IPS DF 4.7 (cell line): ENCODE measurements around the gene EIF2A.

Experiments used
- DNase-seq: peaks from one replicate; pipeline ENCODE4 v3.0.0-alpha.2; 2013; ENCODE audit warnings: low spot score; ENCODE audit errors: extremely low read depth

Gene EIF2A

DNA sequence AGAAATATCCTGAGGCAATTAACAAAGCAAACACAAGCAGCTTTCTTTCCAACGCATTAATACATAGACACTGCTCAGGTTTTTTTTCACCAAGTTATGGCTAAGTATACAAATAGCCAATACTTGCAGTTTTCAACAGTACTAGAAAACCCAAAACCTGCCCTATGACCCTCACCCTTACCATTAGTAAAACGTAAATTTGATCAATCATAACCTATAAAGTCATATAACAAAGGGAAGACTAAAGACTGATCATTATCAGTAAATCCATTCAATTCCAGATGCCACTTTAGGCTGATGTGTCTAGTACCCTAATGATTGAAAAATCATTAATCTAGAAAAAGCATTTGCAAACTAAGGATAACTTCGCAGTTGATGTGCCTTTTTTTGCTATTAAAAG lies 3.5 kb upstream of the EIF2A start:
- no peak for DNase-seq

DNA sequence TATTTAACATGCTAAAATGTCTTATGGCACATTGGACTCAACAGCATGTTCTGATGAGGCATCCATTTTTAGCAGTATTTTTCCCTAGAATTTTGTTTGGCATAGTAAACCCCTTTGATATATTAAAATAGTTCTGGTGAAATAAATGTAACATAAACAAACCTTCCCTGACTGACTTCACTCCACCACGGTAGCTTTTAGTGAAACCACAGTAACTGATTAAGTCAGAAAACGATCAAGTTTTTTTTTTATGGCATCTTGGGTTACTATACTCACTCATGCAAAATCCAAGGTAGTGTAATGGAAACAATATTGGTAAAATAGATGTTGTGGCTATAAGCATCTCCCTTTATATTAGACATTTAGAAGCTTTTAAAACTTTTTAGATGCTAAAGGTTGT lies 3.1 kb upstream of the EIF2A start:
- DNase-seq, result no peak

- DNase-seq, result no peak
These were observed 2.5 kb upstream of the EIF2A start for GRCh38 chr3:150544041-150544440.

- no peak for DNase-seq
These were observed 1.9 kb upstream of the EIF2A start for GRCh38 chr3:150544726-150545125.

GRCh38 chr3:150545419-150546225 lies 965 bp upstream of the EIF2A start:
- DNase-seq, result no peak

- DNase-seq, result no peak
These were observed 606 bp downstream of the EIF2A start for GRCh38 chr3:150547045-150547741.

GRCh38 chr3:150555859-150556436 lies 9.4 kb downstream of the EIF2A start:
- DNase-seq, result no peak

DNA sequence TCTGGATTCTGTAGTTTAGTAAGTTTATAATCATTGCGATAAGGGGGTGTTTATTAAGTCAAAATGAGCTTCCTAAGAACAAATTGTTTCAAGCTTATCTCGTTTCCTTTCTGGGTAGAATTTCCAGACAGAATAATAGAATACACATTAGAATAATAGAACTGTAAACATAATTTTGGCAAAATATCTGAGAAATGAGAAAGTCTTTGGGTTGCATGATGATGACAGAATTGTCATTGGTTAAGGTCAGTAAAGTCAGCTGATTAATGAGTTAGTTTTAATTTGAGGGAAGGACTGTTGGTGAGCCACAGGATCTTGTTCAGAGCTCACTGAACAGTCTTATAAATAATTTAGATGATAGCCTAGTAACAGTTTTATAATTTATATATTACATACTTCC lies 10.2 kb downstream of the EIF2A start:
- DNase-seq, result no peak

GRCh38 chr3:150557725-150558124 lies 11.1 kb downstream of the EIF2A start:
- DNase-seq, result no peak

- DNase-seq, result no peak
These were observed 17.7 kb downstream of the EIF2A start for GRCh38 chr3:150564243-150564642.

DNA sequence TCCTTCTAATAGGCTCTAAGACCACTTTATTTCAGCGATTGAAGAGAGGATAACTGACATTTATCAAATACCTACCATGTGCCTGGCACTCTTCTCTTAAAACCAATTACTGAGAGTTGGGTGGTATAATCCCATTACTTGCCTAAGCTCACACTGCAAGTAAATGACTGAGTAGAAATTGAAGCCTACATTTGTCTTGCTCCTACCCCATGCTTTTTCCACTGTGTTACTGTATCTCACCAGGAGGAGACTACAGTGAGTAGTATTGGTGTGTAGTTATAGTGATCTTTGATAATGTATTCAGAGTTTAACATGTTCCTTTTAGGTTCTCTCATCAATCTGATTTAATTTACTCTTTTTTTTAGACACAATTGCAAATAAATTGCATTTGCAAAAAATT lies 20.7 kb downstream of the EIF2A start:
- DNase-seq, result no peak

DNA sequence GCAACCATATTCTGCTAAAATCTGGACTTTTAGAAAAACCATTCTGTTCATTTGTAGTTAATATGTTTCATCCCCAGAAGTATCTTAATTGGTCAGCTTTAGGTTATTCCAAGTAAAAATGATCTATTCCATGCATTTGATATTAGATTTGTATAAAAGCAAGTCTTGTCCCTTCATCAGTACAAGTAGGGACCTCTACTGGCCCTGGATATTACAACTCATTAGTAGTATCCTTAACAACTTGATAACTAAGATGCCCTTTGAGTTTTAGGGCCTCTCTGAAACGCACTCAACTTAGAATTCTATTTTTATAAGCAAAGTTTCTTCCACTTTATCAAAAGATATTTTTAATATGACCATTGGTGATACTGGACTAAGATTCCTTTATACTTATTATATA lies 31.3 kb downstream of the EIF2A start:
- DNase-seq, result no peak

DNA sequence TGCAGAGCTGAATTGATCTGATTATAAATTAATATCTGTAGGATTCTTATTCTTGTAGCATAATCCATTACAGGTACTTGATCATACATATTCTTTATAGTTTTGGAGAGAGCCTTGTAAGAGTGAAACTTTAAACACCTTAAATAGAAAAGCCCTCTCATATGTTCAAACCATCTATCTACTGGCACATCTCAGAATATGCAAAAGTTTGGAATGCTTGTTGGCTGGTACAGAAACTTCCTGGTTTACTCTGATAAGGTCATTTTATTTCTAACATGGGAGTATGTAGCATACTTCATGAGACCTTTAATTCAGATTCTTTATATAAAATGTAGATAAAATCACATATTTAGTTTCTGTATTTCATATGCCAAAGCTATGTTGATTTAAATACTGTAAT lies 34.6 kb downstream of the EIF2A start:
- no peak for DNase-seq

GRCh38 chr3:150582620-150583019 lies 36.0 kb downstream of the EIF2A start:
- no peak for DNase-seq

DNA sequence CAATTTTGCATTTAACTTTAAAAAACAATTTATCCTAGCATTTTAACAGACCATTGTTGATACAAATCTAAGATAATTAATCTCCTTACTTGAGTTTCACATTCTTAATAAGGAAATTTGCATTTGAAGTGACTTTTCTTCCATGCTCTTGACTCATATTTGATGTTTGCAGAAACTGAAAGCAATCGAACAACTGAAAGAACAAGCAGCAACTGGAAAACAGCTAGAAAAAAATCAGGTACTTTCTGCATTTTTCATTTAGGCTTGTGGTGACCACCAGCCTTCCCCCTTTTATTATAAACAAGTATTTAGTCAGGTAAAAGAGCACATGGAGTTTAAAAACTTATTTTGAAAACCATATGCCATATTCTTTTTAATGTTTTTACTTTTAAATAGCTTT lies 36.4 kb downstream of the EIF2A start:
- no peak for DNase-seq

GRCh38 chr3:150588027-150588830 lies 41.6 kb downstream of the EIF2A start:
- no peak for DNase-seq

GRCh38 chr3:150589759-150590158 lies 43.2 kb downstream of the EIF2A start:
- DNase-seq, result no peak

DNA sequence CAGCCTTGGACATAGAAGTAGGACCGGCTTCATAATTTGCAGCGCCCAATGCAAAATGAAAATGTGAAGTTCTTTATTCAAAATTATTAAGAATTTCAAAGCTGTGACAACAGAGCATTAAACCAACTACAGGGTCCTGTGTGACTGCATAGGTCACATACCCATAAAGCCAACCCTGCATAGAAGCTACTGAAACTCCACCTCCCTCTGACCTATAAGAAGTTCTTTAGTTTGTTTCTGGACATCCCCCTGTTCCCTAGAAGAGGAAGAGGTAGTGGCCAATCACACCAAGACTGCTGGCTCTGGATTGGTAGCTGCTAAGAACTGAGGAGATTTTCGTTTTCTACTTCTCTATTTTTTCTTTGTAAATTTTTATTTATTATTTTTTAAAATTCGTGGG lies 47.6 kb downstream of the EIF2A start:
- DNase-seq, result no peak

- DNase-seq, result no peak
These were observed 51.1 kb downstream of the EIF2A start for GRCh38 chr3:150597646-150598045.

- DNase-seq, result peak; percentile 44
These were observed 53.2 kb downstream of the EIF2A start for GRCh38 chr3:150599611-150600297.
